Esophagus squamous epithelium (tissue), 4 donors: ENCODE measurements around the gene CLIC4.
"Not testable (repeated sequence)": the region's sequence is repeated elsewhere in the genome, so short reads cannot be mapped to it uniquely, and the experiment has no call there.

ENCODE experiments used
- POLR2A ChIP-seq, 4 donors: fragments of 450-650 bp; IDR thresholded peaks; one replicate each; pipeline ENCODE4 v1.6.1; 2017; ENCODE audit warnings: antibody characterized with exemption in 4 of 4, mild to moderate bottlenecking in 4 of 4, moderate library complexity in 3 of 4
- TF ChIP-seq, protein P1 (sequence below), 6 experiments: fragments of 450-650 bp in 4 of 6; fragments of 200-600 bp in 2 of 6; sonication (generic) in 2 of 6; IDR thresholded peaks; one replicate each; pipeline ENCODE4 v1.5.1; 2016 to 2019; ENCODE audit warnings: antibody characterized with exemption in 6 of 6, mild to moderate bottlenecking in 4 of 6, moderate library complexity in 4 of 6

DNA sequence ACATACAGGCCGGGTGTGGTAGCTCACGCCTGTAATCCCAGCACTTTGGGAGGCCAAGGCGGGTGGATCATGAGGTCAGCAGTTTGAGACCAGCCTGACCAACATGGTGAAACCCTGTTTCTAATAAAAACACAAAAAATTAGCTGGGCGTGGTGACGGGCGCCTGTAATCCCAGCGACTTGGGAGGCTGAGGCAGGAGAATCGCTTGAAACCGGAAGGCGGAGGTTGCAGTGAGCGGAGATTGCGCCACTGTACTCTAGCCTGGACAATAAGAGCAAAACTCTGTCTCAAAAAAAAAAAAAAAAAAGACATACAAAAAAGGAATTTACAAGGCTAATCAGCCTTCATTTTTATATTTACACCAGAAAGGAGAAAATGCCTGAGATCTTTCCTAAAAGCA, 78.2 kb downstream of the CLIC4 start:
- TF ChIP-seq, protein P1, sequence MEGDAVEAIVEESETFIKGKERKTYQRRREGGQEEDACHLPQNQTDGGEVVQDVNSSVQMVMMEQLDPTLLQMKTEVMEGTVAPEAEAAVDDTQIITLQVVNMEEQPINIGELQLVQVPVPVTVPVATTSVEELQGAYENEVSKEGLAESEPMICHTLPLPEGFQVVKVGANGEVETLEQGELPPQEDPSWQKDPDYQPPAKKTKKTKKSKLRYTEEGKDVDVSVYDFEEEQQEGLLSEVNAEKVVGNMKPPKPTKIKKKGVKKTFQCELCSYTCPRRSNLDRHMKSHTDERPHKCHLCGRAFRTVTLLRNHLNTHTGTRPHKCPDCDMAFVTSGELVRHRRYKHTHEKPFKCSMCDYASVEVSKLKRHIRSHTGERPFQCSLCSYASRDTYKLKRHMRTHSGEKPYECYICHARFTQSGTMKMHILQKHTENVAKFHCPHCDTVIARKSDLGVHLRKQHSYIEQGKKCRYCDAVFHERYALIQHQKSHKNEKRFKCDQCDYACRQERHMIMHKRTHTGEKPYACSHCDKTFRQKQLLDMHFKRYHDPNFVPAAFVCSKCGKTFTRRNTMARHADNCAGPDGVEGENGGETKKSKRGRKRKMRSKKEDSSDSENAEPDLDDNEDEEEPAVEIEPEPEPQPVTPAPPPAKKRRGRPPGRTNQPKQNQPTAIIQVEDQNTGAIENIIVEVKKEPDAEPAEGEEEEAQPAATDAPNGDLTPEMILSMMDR (IDR thresholded peaks at IDR 0.05): not testable (repeated sequence)
- TF ChIP-seq POLR2A (IDR thresholded peaks at IDR 0.05): not testable (repeated sequence)
